Stimulated activated CD8-positive, alpha-beta memory T cell treated with anti-CD3 and anti-CD28 coated beads, Interleukin-7, amount 100 ng/mL, for 48 hours (primary cell): ENCODE measurements around the gene CRHR2.
"Not testable (repeated sequence)": the region's sequence is repeated elsewhere in the genome, so short reads cannot be mapped to it uniquely, and the experiment has no call there.

ENCODE experiments used
- DNase-seq, 2 donors: peaks; one replicate each; pipeline ENCODE4 v3.0.0-alpha.2; 2020; ENCODE audit warnings: low read depth in 1 of 2; ENCODE audit errors: extremely low read depth in 1 of 2

Gene CRHR2

GRCh38 chr7:30656006-30656957 is 26.0 kb downstream of the CRHR2 start:
- no peak for DNase-seq

- DNase-seq = no peak
These were observed 26.9 kb downstream of the CRHR2 start for GRCh38 chr7:30655096-30655970.

GRCh38 chr7:30654296-30655090 is 27.8 kb downstream of the CRHR2 start:
- DNase-seq = no peak

- DNase-seq = no peak
These were observed 29.3 kb downstream of the CRHR2 start for GRCh38 chr7:30652698-30653641.

GRCh38 chr7:30652132-30652531 is 30.1 kb downstream of the CRHR2 start:
- no peak for DNase-seq

GRCh38 chr7:30650421-30650808 is 31.8 kb downstream of the CRHR2 start:
- no peak for DNase-seq

- no peak for DNase-seq
These were observed 32.4 kb downstream of the CRHR2 start for GRCh38 chr7:30649717-30650420.

- DNase-seq = no peak
These were observed 33.3 kb downstream of the CRHR2 start for GRCh38 chr7:30648744-30649540.

- DNase-seq = no peak
These were observed 34.5 kb downstream of the CRHR2 start for GRCh38 chr7:30647589-30648364.

- DNase-seq = no peak
These were observed 36.1 kb downstream of the CRHR2 start for GRCh38 chr7:30646154-30646553.

GRCh38 chr7:30645661-30646060 is 36.6 kb downstream of the CRHR2 start:
- no peak for DNase-seq

GRCh38 chr7:30644286-30644955 is 37.8 kb downstream of the CRHR2 start:
- DNase-seq = no peak

- no peak for DNase-seq
These were observed 39.5 kb downstream of the CRHR2 start for GRCh38 chr7:30642789-30643188.

GRCh38 chr7:30642322-30642721 is 39.9 kb downstream of the CRHR2 start:
- DNase-seq = not testable (repeated sequence)

- no peak for DNase-seq
These were observed 46.5 kb downstream of the CRHR2 start for GRCh38 chr7:30635798-30636197.

- DNase-seq = no peak
These were observed 47.5 kb downstream of the CRHR2 start for GRCh38 chr7:30634634-30635201.

GRCh38 chr7:30634193-30634626 is 48.0 kb downstream of the CRHR2 start:
- DNase-seq = no peak
